ENCODE results near the gene HIVEP3. TPM values are rescaled to one million over a fixed set of nuclear protein-coding genes. Genes with fewer than 3 reads are reported as not detected.

HIVEP3 gene
- 1 to 10 TPM; 4.6 to 8.3 (median 6.5) TPM for total RNA-seq

DNA sequence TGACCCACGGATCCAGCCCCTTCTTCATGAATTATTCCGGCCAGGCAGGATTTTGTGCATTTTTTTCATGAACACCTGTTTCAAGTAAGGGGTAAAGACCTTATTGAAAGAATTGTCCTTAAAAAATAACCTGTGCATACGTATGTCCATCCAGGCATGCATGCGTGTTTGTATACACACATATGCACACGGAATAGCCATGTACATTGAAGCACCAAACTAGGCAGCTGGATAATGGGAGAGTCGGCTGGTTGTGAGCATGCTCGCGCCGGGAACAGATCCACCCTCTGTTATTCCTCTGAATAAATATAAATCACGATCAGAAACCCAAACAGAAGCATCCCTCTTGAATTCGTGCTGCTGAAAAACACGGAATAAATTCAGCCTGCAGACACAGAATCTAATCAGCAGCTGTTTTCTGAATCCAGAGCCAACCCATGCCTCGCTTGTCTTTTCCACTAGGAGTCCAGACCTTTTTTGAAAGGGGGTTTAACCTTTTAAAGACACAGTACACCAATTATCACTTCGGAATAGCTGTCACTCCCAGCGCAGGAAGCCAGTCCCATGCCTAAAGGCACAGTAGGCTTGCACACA, at the start of gene HIVEP3:
Gene HIVEP3, minus strand, starts transcription at position 473 of the 594 bp plus-strand sequence.
- Histone ChIP-seq H3K9me3 (no peaks in the 10 kb centered on the region), H3K27ac (peak within 1 kb of the TSS in 3 of 4 donors; percentile 36 to 69 (median 63)), H3K36me3 (no peaks in the 10 kb centered on the region), H3K4me3 (peak within 1 kb of the TSS; percentile 32 to 63 (median 54)), H3K4me1 (peaks cover 0 to 25% (median 8%) of the 10 kb centered on the region in 4 donors), H3K27me3 (no peaks in the 10 kb centered on the region)
- no peak for DNase-seq
- TF ChIP-seq, protein P1, sequence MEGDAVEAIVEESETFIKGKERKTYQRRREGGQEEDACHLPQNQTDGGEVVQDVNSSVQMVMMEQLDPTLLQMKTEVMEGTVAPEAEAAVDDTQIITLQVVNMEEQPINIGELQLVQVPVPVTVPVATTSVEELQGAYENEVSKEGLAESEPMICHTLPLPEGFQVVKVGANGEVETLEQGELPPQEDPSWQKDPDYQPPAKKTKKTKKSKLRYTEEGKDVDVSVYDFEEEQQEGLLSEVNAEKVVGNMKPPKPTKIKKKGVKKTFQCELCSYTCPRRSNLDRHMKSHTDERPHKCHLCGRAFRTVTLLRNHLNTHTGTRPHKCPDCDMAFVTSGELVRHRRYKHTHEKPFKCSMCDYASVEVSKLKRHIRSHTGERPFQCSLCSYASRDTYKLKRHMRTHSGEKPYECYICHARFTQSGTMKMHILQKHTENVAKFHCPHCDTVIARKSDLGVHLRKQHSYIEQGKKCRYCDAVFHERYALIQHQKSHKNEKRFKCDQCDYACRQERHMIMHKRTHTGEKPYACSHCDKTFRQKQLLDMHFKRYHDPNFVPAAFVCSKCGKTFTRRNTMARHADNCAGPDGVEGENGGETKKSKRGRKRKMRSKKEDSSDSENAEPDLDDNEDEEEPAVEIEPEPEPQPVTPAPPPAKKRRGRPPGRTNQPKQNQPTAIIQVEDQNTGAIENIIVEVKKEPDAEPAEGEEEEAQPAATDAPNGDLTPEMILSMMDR (IDR thresholded peaks at IDR 0.05): peak in 1 of 6 experiments; percentile 8
- TF ChIP-seq POLR2A (IDR thresholded peaks at IDR 0.05): no peak

DNA sequence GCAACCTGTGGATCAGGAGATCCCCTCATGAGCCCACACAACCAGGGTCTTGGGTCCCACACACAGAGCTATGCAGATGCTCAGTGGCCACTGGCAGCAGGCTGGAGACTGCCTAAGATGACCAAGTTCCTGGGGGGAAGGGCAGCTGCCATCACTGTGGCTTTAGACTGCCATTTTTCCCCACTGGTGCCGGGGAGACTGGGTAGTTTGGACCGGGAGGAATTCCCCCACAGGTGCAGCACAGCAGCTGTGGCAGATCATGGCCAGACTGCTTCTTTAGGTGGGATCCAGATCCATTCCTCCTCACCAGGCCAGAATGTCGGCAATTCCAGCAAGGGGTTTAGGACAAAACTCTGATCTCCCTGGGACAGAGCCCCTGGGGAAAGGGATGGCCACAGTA, 45.7 kb upstream of the HIVEP3 start:
- Histone ChIP-seq H3K36me3 (no peaks in the 10 kb centered on the region), H3K4me3 (no peak overlapping the region), H3K4me1 (no peaks in the 10 kb centered on the region), H3K27ac (no peak overlapping the region), H3K9me3 (no peaks in the 10 kb centered on the region), H3K27me3 (no peaks in the 10 kb centered on the region)
- no peak for DNase-seq
- TF ChIP-seq POLR2A (IDR thresholded peaks at IDR 0.05): no peak
- TF ChIP-seq, protein P1 (IDR thresholded peaks at IDR 0.05): no peak

DNA sequence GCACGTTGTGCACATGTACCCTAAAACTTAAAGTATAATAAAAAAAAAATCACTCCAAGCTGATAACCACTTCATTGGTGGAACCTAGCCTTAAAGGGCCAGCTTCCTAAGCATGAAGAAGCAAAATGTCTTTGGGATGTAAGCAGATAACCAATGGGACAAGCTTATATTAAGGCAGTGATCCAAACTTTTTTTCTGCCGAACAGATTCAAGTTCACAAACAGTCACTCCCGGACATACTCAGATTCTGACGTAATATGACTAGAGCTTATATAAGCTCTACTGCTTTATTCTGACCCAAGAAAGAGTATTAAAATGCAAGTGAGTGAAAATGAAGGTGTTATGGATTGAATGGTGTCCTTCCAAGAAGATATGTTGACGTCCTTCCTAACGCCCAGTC, 44.9 kb upstream of the HIVEP3 start:
- Histone ChIP-seq H3K36me3 (no peaks in the 10 kb centered on the region), H3K4me1 (no peaks in the 10 kb centered on the region), H3K27ac (no peak overlapping the region), H3K9me3 (no peaks in the 10 kb centered on the region), H3K4me3 (no peak overlapping the region), H3K27me3 (no peaks in the 10 kb centered on the region)
- DNase-seq: no peak
- TF ChIP-seq POLR2A (IDR thresholded peaks at IDR 0.05): no peak

DNA sequence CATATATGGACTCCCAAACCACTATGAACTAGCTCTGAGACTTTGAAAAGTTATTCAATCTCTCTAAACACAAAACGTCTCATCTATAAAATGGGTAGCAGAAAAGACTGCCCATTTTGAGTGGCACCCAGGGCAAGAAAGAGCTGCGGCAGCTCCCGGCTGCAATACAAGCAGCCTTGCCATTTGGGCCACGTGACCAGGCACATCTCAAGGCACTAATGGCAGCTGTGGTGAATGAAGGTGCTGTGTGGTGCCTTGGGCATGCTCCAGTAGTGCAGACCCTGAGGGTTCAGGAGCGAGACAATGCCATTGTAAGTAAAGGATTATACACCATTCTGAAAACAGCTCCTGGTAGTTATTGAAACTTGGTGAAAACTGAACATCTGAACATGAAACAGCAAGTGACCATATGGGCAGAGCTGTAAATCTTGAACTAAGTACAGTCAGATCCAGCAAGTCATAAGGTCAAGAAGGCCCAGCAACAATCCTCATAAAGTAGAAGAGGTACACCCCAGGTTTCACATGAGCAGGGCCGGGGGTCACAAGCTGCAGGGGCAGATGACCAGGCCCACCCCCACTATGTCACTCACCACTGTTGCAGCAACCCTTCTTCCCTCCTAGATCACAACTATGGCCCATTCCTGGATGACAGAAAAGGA, 39.4 kb upstream of the HIVEP3 start:
- no peaks in the 10 kb centered on the region for H3K4me1 ChIP-seq
- H3K9me3 ChIP-seq: no peaks in the 10 kb centered on the region
- TF ChIP-seq, protein P1 (IDR thresholded peaks at IDR 0.05): no peak
- no peak overlapping the region for H3K27ac ChIP-seq
- no peak overlapping the region for H3K4me3 ChIP-seq
- H3K27me3 ChIP-seq: no peaks in the 10 kb centered on the region
- H3K36me3 ChIP-seq: no peaks in the 10 kb centered on the region
- DNase-seq: no peak

DNA sequence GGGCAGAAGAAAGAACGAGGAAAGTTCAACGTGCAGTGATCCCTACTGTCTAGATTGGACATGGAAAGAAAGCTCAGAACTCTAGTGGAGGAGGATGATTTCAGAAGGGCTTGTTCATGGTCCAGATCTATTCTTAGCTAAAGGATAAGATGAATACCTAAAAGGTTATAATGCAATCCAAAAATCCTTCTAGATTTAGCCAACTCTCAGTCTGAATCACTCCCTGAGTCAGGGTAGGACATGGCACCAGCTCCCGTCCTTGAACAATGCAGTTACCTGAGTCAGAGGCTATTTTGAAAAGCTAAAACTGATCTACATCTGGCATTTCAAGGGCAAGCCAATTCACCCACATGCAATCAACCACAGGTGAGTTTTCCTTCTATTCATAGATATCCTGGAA, 38.8 kb upstream of the HIVEP3 start:
- H3K27me3 ChIP-seq: no peaks in the 10 kb centered on the region
- no peaks in the 10 kb centered on the region for H3K36me3 ChIP-seq
- H3K4me1 ChIP-seq: no peaks in the 10 kb centered on the region
- H3K9me3 ChIP-seq: no peaks in the 10 kb centered on the region
- TF ChIP-seq POLR2A (IDR thresholded peaks at IDR 0.05): no peak
- TF ChIP-seq, protein P1 (IDR thresholded peaks at IDR 0.05): no peak
- H3K27ac ChIP-seq: no peak overlapping the region
- DNase-seq: no peak
- no peak overlapping the region for H3K4me3 ChIP-seq

DNA sequence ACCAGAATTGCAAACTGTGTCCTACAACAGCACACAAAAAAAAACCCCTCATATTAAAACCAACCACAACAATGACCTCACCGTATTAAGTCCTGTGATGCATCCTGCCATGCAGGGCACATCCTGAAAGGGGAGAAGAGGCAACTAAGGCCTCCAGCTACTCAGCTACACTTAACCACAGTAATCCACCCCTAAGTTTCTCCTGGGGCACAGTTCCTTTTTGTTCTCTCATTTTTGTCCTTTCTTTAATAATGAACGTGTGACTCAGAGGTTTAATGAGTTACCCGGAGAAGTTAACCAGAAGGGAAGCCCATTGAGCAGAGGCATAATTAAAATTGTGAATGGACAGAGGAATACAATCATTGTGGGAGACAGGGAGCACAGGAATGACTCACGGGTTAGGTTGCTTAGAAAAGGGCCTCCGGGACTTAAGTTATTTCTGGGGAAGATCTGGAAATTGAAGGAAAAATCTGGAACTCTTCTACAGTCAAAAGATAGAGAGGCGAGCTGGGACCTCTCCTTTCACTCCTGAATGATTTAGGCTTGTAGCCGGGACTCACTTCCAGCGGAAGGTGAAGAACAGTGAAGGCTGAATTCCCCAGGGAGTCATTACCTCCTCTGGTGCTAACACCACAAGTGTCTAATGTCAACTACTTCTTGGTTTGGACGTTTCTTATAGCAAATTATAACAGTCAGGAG, 36.9 kb upstream of the HIVEP3 start:
- Histone ChIP-seq H3K4me1 (no peaks in the 10 kb centered on the region), H3K4me3 (no peak overlapping the region), H3K27me3 (no peaks in the 10 kb centered on the region), H3K36me3 (no peaks in the 10 kb centered on the region), H3K9me3 (no peaks in the 10 kb centered on the region), H3K27ac (no peak overlapping the region)
- no peak for DNase-seq
- TF ChIP-seq, protein P1 (IDR thresholded peaks at IDR 0.05): no peak
- no peak for TF ChIP-seq POLR2A (IDR thresholded peaks at IDR 0.05)
